K562 (cell line): ENCODE results near the gene ZNF837. TPM values are rescaled to one million over a fixed set of nuclear protein-coding genes. Genes with fewer than 3 reads are reported as not detected.
A peak's percentile ranks its signal among the peaks of the same experiment; 100 is the strongest.

Experiments
- ATAC-seq: fragments of 200-7000 bp; cut with Tn5 transposase; 3 replicates; pipeline ENCODE4 v1.9.1; 2020; ENCODE audit warnings: moderate library complexity
- Bru-seq: library from RNA; stranded (reverse); fragments of 400-500 nt; gene quantifications from one replicate; lab custom pipeline; 2021; lab: Mats Ljungman, UMichigan
- BruChase-seq, 2 experiments: library from RNA; stranded (reverse); fragments of 400-500 nt; gene quantifications; one replicate each; lab custom pipeline; 2021; lab: Mats Ljungman, UMichigan
- BruUV-seq: library from RNA; stranded (reverse); fragments of 400-500 nt; replicated peaks from 2 replicates; lab custom pipeline; 2021; lab: Mats Ljungman, UMichigan
- CTCF ChIA-PET: fragments of 300-600 bp; formaldehyde crosslinking; extraction: SDS; loops from one replicate; lab custom pipeline; 2021; ENCODE audit warnings: low intra/inter-chr PET ratio; lab: Yijun Ruan, JAX
- POLR2A ChIA-PET: fragments of 300-600, 350-650 bp; sonication (Branson Sonifier 250); formaldehyde crosslinking; extraction: SDS; loops from one replicate; lab custom pipeline; 2021; ENCODE audit warnings: antibody characterized with exemption, inconsistent platforms; lab: Yijun Ruan, JAX
- DNase-seq, 4 experiments: peaks; one replicate each; pipeline versions ENCODE4 v3.0.0 to v3.0.0-alpha.2; 2011 to 2018; ENCODE audit warnings: low spot score in 3 of 4, mixed read lengths in 3 of 4; ENCODE audit errors: extremely low read depth in 1 of 4
- FAIRE-seq: peaks from 2 replicates; lab custom pipeline; 2011; peaks lifted over from hg19 to GRCh38; lab: Jason Lieb, UNC
- H2AFZ ChIP-seq: 2 replicates; pipeline ENCODE4 v1.6.0; 2011; ENCODE audit warnings: low read depth, low read length, control low read depth, inconsistent platforms
- H3K27ac ChIP-seq: fragments of 200-600 bp; 3 replicates; pipeline ENCODE4 v1.8.0; 2011; ENCODE audit warnings: low read depth, mild to moderate bottlenecking, control low read depth, inconsistent platforms, low read length, moderate library complexity, mixed read lengths; ENCODE audit errors: extremely low read depth
- H3K27me3 ChIP-seq, 2 experiments: fragments of 300-600 bp in 1 of 2; 2 replicates in 1 of 2; 3 replicates in 1 of 2; pipeline versions ENCODE4 v1.6.0 to v1.8.0; 2011; ENCODE audit warnings: inconsistent platforms in 2 of 2, low read length in 2 of 2, mild to moderate bottlenecking in 1 of 2, mixed read lengths in 1 of 2, moderate library complexity in 1 of 2; ENCODE audit not compliant: control insufficient read depth in 2 of 2, insufficient read depth in 2 of 2
- H3K36me3 ChIP-seq: fragments of 300-600 bp; 3 replicates; pipeline ENCODE4 v1.8.0; 2011; ENCODE audit warnings: mild to moderate bottlenecking, low read length, inconsistent platforms; ENCODE audit not compliant: control insufficient read depth, insufficient read depth
- H3K4me1 ChIP-seq, 2 experiments: fragments of 200-600 bp in 1 of 2; replicated peaks in 1 of 2; 2 replicates in 1 of 2; 3 replicates in 1 of 2; pipeline versions ENCODE4 v1.5.1 to v1.8.0; 2011; ENCODE audit warnings: inconsistent platforms in 2 of 2, low read length in 2 of 2, mild to moderate bottlenecking in 1 of 2, mixed read lengths in 1 of 2, moderate library complexity in 1 of 2; ENCODE audit not compliant: control insufficient read depth in 2 of 2, insufficient read depth in 2 of 2
- H3K4me2 ChIP-seq: 2 replicates; pipeline ENCODE4 v1.6.1; 2011; ENCODE audit warnings: low read length, control low read depth, inconsistent platforms, mixed read lengths; ENCODE audit not compliant: insufficient read depth
- H3K4me3 ChIP-seq: fragments of 200-600 bp; sonication (generic), shearing (Covaris generic); 2 replicates; pipeline ENCODE4 v1.5.1; 2016; ENCODE audit warnings: control low read depth, inconsistent platforms
- H3K79me2 ChIP-seq: fragments of 200-600 bp; 3 replicates; pipeline ENCODE4 v1.8.0; 2011; ENCODE audit warnings: low read length, inconsistent platforms; ENCODE audit not compliant: control insufficient read depth, insufficient read depth
- H3K9ac ChIP-seq, 2 experiments: 2 replicates each; pipeline versions ENCODE4 v1.6.0 to v1.6.1; 2011; ENCODE audit warnings: low read depth in 2 of 2, low read length in 2 of 2, control low read depth in 1 of 2, inconsistent platforms in 1 of 2, mild to moderate bottlenecking in 1 of 2, mixed read lengths in 1 of 2; ENCODE audit not compliant: insufficient read depth in 1 of 2
- H3K9me1 ChIP-seq: one replicate; pipeline ENCODE4 v1.6.0; 2011; ENCODE audit warnings: inconsistent platforms, mild to moderate bottlenecking, low read length, moderate library complexity; ENCODE audit not compliant: control insufficient read depth, insufficient read depth
- H3K9me3 ChIP-seq: replicated peaks from 2 replicates; pipeline ENCODE4 v1.5.1; 2011; ENCODE audit warnings: low read depth, low read length, inconsistent platforms; ENCODE audit not compliant: control insufficient read depth, insufficient read depth
- H4K20me1 ChIP-seq: replicated peaks from 2 replicates; pipeline ENCODE4 v1.6.1; 2011; ENCODE audit warnings: low read length, inconsistent platforms, mixed read lengths; ENCODE audit not compliant: control insufficient read depth, insufficient read depth
- BRD4 ChIP-seq: fragments of 200-600 bp; sonication (generic); IDR thresholded peaks from 2 replicates; pipeline ENCODE4 v1.6.1; 2017; ENCODE audit warnings: inconsistent platforms
- HINFP ChIP-seq: fragments of 450-650 bp; conservative IDR thresholded peaks from 2 replicates; pipeline ENCODE4 v1.6.1; 2016; ENCODE audit warnings: missing genetic modification characterization, low read depth, mild to moderate bottlenecking, control low read depth, missing compliant biosample characterization
- SRSF3 ChIP-seq: fragments of 200-400 bp; formaldehyde crosslinking; IDR thresholded peaks from 2 replicates; pipeline ENCODE4 v1.6.1; 2016; ENCODE audit warnings: mild to moderate bottlenecking, low read length, moderate library complexity; ENCODE audit not compliant: insufficient read depth
- ZKSCAN8 ChIP-seq: fragments of 200-800 bp; sonication (Bioruptor generic); IDR thresholded peaks from 2 replicates; pipeline ENCODE4 v1.6.1; 2016; ENCODE audit warnings: missing genetic modification characterization, missing compliant biosample characterization
- ZNF143 ChIP-seq: sonication (generic); formaldehyde crosslinking; IDR thresholded peaks from 2 replicates; pipeline ENCODE4 v1.9.0; 2022; ENCODE audit warnings: mild to moderate bottlenecking, missing genetic modification reagents
- ZNF274 ChIP-seq: IDR thresholded peaks from 2 replicates; pipeline ENCODE4 v1.6.1; 2011; ENCODE audit warnings: low read depth, mild to moderate bottlenecking, low read length, moderate library complexity, borderline replicate concordance
- ZNF324 ChIP-seq: fragments of 250-450 bp; sonication (Bioruptor Pico); IDR thresholded peaks from 2 replicates; pipeline ENCODE4 v1.4.0; 2020; ENCODE audit warnings: mild to moderate bottlenecking
- ZNF384 ChIP-seq: IDR thresholded peaks from 2 replicates; pipeline ENCODE4 v1.6.1; 2012; ENCODE audit warnings: low read depth, low read length, improper control_type of control experiment
- ZNF586 ChIP-seq: fragments of 450-650 bp; formaldehyde crosslinking; conservative IDR thresholded peaks from 2 replicates; pipeline ENCODE4 v1.4.0; 2020; ENCODE audit warnings: mild to moderate bottlenecking, moderate library complexity
- WGBS: fragments of 100-300 bp; shearing (Covaris generic); methylation state at CpG from one replicate; pipeline ENCODE4 v1.1.6; 2016; ENCODE audit warnings: low coverage, mixed read lengths; ENCODE audit not compliant: insufficient coverage; ENCODE audit errors: missing lambda C conversion rate; 5-methylcytosine and 5-hydroxymethylcytosine counted together
- in situ Hi-C: fragments of 300-500 bp; cut with MboI; formaldehyde crosslinking; loops from 4 replicates; pipeline ENCODE4 v1.15.0; 2018; ENCODE audit warnings: inconsistent platforms, mixed read lengths
- intact Hi-C: fragments of 100-400 bp; cut with micrococcal nuclease; formaldehyde crosslinking; loops from 2 replicates; pipeline ENCODE4 v1.14.2; 2022
- long read RNA-seq, 3 experiments: library from polyadenylated mRNA in 2 of 3; library from RNA in 1 of 3; unstranded in 2 of 3; stranded (forward) in 1 of 3; transcript quantifications; one replicate each; pipeline ENCODE4 v2.0.0, GENCODE V29; 2019 to 2022
- polyA minus RNA-seq, 3 experiments: library from RNA; depleted of rRNA, polyadenylated mRNA; stranded (reverse); fragments of >200 nt; gene quantifications; 2 replicates each; pipeline ENCODE4 v1.2.3, GENCODE V29; 2011
- polyA plus RNA-seq, 8 experiments: library from polyadenylated mRNA; depleted of rRNA in 4 of 8; stranded (reverse) in 5 of 8; unstranded in 3 of 8; fragments of >200 nt; fragmentation: Nextera tagmentation in 2 of 8; fragmentation: Illumina TruSeq in 1 of 8; extraction: Ambion mirVana in 2 of 8; extraction: Trizol in 1 of 8; gene quantifications; 2 replicates each; pipeline versions ENCODE4 v1.2.1 to v1.2.3, GENCODE V29; 2011 to 2014; ENCODE audit warnings: inconsistent platforms in 1 of 8, missing spikeins in 1 of 8
- total RNA-seq, 7 experiments: library from RNA; depleted of rRNA in 6 of 7; stranded (reverse); fragments of >200 nt in 6 of 7; fragmentation: Illumina TruSeq in 2 of 7; extraction: Trizol in 2 of 7; gene quantifications; 2 replicates each; pipeline versions ENCODE4 v1.2.1 to v1.2.3, GENCODE V29; 2011 to 2021; ENCODE audit warnings: low replicate concordance in 1 of 7
- TF ChIP-seq, protein P1 (sequence below): fragments of 250-450 bp; sonication (Bioruptor Pico); IDR thresholded peaks from 2 replicates; pipeline ENCODE4 v1.5.0; 2021

Gene ZNF837
- 1.00 TPM in 1 of 2 replicates, not detected in the other for total RNA-seq (2011; cell fraction: chromatin; rRNA removed; ENCODE audit: low replicate concordance)
- total RNA-seq (2011; cell fraction: nucleolus; rRNA removed) = 0.83 and 1.1 TPM in 2 replicates
- total RNA-seq (2011; cell fraction: nucleoplasm; rRNA removed) = 0.31 and 0.37 TPM in 2 replicates
- total RNA-seq (2014; rRNA removed) = 1.8 and 2.1 TPM in 2 replicates
- not detected in 2 replicates for total RNA-seq (2014; rRNA removed; fragmentation: Illumina TruSeq; extraction: Trizol)
- total RNA-seq (2015; rRNA removed; fragmentation: Illumina TruSeq; extraction: Trizol) = 0.11 TPM in 2 replicates
- 0.54 and 1.2 TPM in 2 replicates for total RNA-seq (2021)
- 0.21 and 0.28 TPM in 2 replicates for polyA plus RNA-seq (2011; rRNA removed)
- polyA plus RNA-seq (2011; cell fraction: cytosol; rRNA removed) = 0.55 and 3.2 TPM in 2 replicates
- 0.62 and 1.3 TPM in 2 replicates for polyA plus RNA-seq (2011; cell fraction: nucleus; rRNA removed)
- polyA plus RNA-seq (2012) = 0.43 and 1.1 TPM in 2 replicates
- polyA plus RNA-seq (2014; fragmentation: Illumina TruSeq; extraction: Trizol) = 0.10 TPM in 1 of 2 replicates, not detected in the other
- polyA plus RNA-seq (2014; fragmentation: Nextera tagmentation; extraction: Ambion mirVana) = not detected
- polyA plus RNA-seq (2014; rRNA removed) = 0.57 and 0.73 TPM in 2 replicates
- polyA minus RNA-seq (2011; rRNA and poly(A)+ RNA removed) = not detected in 2 replicates
- 0.67 and 1.1 TPM in 2 replicates for polyA minus RNA-seq (2011; cell fraction: cytosol; rRNA and poly(A)+ RNA removed)
- polyA minus RNA-seq (2011; cell fraction: nucleus; rRNA and poly(A)+ RNA removed) = 0.44 and 0.54 TPM in 2 replicates
- percentile 46 among the genes with signal in this experiment for Bru-seq, nascent RNA
- percentile 29 among the genes with signal in this experiment for BruChase-seq, experiment 1, labeled RNA remaining after a 2-hour chase
- percentile 28 among the genes with signal in this experiment for BruChase-seq, experiment 2, labeled RNA remaining after a 6-hour chase
- long read RNA-seq, experiment 1, partial matches to known transcripts = 0 of 4 reads
- long read RNA-seq, experiment 1, other reads (novel, unspliced or antisense) = 4 of 4 reads
- long read RNA-seq, experiment 2, partial matches to known transcripts = 0 of 1 reads
- long read RNA-seq, experiment 2, other reads (novel, unspliced or antisense) = 0 of 1 reads
- long read RNA-seq, experiment 3 = 0 reads

DNA sequence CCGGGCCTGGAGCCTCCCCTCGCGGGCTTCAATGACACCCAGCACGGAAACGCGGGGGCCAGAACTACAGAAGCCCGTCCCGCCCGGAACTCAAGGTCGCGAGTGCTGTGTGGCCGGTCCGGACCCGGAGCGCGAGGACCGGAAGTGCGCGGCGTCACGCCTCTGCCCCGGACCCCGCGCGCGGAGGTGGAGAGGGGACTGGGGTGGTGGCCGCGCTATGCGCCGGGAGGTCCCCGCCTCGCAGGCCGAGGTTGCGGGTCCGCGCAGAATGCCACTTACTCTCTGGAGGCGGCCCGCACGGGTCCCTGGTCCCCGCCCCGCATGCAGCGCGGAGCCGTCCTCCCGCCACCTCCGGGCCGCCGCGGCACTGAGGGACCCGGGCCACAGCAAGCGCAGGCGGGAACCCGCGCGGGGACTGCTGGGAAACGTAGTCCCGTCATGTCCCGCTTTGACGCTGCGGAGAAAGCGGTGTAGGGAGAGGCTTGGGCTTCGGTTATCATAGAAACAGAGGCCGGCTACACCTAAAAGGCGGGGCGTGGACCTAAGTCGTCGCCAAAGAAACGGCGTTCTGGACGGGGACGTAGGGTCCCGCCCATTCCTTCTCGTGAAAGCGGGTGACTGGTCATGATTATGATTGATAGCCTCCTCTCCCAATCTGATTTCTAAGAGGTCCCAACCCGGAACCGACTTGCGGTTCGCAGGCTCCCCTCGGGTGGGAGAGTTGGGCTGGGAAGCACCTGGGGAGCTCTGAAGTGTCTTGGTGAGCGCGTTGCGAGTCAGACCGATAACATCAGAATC lies at the start of gene ZNF837:
Gene ZNF837 (minus strand): TSS at position 369 of the 798 bp plus-strand sequence. CDS start 11,698 bp downstream, outside the sequence.
- in situ Hi-C loops = no loop called here
- peak within 1 kb of the TSS; percentile 88 for H3K27ac ChIP-seq
- FAIRE-seq (peak; percentile 99), DNase-seq (peak; percentile 89 to 100 (median 94)), ATAC-seq (peak; percentile 93)
- no TSS peak for BruUV-seq
- peaks cover 19 to 47% of the 10 kb centered on the region in 2 experiments for H3K4me1 ChIP-seq
- under 1% methylated on average over 62 of the region's 83 CpGs for WGBS
- H3K4me3 ChIP-seq = peak within 1 kb of the TSS; percentile 61
- H3K4me2 ChIP-seq = peak within 1 kb of the TSS; percentile 99
- no peaks in the 10 kb centered on the region for H3K36me3 ChIP-seq
- H3K9me1 ChIP-seq = no peaks in the 10 kb centered on the region
- peaks cover 22% of the 10 kb centered on the region for H3K79me2 ChIP-seq
- H3K9me3 ChIP-seq = no peaks in the 10 kb centered on the region
- H3K9ac ChIP-seq = peak within 1 kb of the TSS; percentile 77 to 93
- no peaks in the 10 kb centered on the region for H4K20me1 ChIP-seq
- H3K27me3 ChIP-seq = no peaks in the 10 kb centered on the region
- intact Hi-C loops = loop anchor here (1.0 to 2.0 kb wide), 2 partner anchors 18 to 54 kb away; partner anchors contain the start of gene ZNF497
- ChIA-PET CTCF (no interaction called here), POLR2A (interaction anchor here (0.6 to 1.8 kb wide), 3 partner anchors 18 to 138 kb away, joined by 3 to 13 read pairs (median 4); partner anchors contain the start of gene ZNF497)
- peak within 1 kb of the TSS; percentile 88 for H2AFZ ChIP-seq
- no peak for TF ChIP-seq ZNF586 (CRISPR knock-in tag)
- TF ChIP-seq ZKSCAN8 (CRISPR knock-in tag) = no peak
- TF ChIP-seq ZNF274 = no peak; the same call in 1 of the 2 replicates
- no peak for TF ChIP-seq BRD4
- TF ChIP-seq ZNF384 = 0 out of 2 replicates have a peak, but pooled peaks have one; percentile 23
- TF ChIP-seq SRSF3 = no peak
- TF ChIP-seq ZNF324 = 0 out of 2 replicates have a peak, but pooled peaks have one; percentile 14
- TF ChIP-seq HINFP = no peak
- TF ChIP-seq ZNF143 (CRISPR knock-in tag) = peak; percentile 93
- TF ChIP-seq, protein P1, sequence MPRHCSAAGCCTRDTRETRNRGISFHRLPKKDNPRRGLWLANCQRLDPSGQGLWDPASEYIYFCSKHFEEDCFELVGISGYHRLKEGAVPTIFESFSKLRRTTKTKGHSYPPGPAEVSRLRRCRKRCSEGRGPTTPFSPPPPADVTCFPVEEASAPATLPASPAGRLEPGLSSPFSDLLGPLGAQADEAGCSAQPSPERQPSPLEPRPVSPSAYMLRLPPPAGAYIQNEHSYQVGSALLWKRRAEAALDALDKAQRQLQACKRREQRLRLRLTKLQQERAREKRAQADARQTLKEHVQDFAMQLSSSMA (CRISPR knock-in tag) = no peak; the same call in 1 of the 2 replicates
